SK-N-SH treated with all-trans-retinoic acid at 6 μM for 48 hours (cell line): ENCODE data around the gene MYO3A.

Experiments used
- GLIS3 ChIP-seq: fragments of 250-450 bp; sonication (Bioruptor Pico); IDR thresholded peaks from 2 replicates; pipeline ENCODE4 v1.5.0; 2020; ENCODE audit warnings: mild to moderate bottlenecking, moderate library complexity
- OSR1 ChIP-seq: fragments of 250-450 bp; sonication (Bioruptor Pico); IDR thresholded peaks from 2 replicates; pipeline ENCODE4 v1.8.0; 2022; ENCODE audit warnings: moderate library complexity, mild to moderate bottlenecking, inconsistent platforms
- PATZ1 ChIP-seq: fragments of 250-450 bp; sonication (Bioruptor Pico); IDR thresholded peaks from 2 replicates; pipeline ENCODE4 v1.8.0; 2020; ENCODE audit warnings: mild to moderate bottlenecking, moderate library complexity, borderline replicate concordance
- POU6F1 ChIP-seq: fragments of 250-450 bp; sonication (Bioruptor Pico); IDR thresholded peaks from 2 replicates; pipeline ENCODE4 v1.8.0; 2021; ENCODE audit warnings: low read depth, mild to moderate bottlenecking, moderate library complexity, borderline replicate concordance
- PPARA ChIP-seq: fragments of 250-450 bp; sonication (Bioruptor Pico); IDR thresholded peaks from 2 replicates; pipeline ENCODE4 v1.5.0; 2020; ENCODE audit warnings: mild to moderate bottlenecking, borderline replicate concordance
- SNAI2 ChIP-seq: fragments of 250-450 bp; sonication (Bioruptor Pico); IDR thresholded peaks from 2 replicates; pipeline ENCODE4 v1.5.0; 2020; ENCODE audit warnings: mild to moderate bottlenecking, moderate library complexity
- TSHZ2 ChIP-seq: fragments of 250-450 bp; sonication (Bioruptor Pico); IDR thresholded peaks from 2 replicates; pipeline ENCODE4 v1.5.0; 2020; ENCODE audit warnings: mild to moderate bottlenecking, moderate library complexity
- ZFP3 ChIP-seq: fragments of 250-450 bp; sonication (Bioruptor Pico); IDR thresholded peaks from 2 replicates; pipeline ENCODE4 v1.5.0; 2020; ENCODE audit warnings: mild to moderate bottlenecking, moderate library complexity
- ZFP30 ChIP-seq: fragments of 450-650 bp; formaldehyde crosslinking; IDR thresholded peaks from 2 replicates; pipeline ENCODE4 v1.5.0; 2022; ENCODE audit warnings: mild to moderate bottlenecking, moderate library complexity
- ZNF8 ChIP-seq: fragments of 450-650 bp; formaldehyde crosslinking; IDR thresholded peaks from 2 replicates; pipeline ENCODE4 v1.5.0; 2020; ENCODE audit warnings: mild to moderate bottlenecking, moderate library complexity
- TF ChIP-seq, protein P1 (sequence below): fragments of 250-450 bp; sonication (Bioruptor Pico); IDR thresholded peaks from 2 replicates; pipeline ENCODE4 v1.5.1; 2020; ENCODE audit warnings: low read depth, mild to moderate bottlenecking, moderate library complexity

DNA sequence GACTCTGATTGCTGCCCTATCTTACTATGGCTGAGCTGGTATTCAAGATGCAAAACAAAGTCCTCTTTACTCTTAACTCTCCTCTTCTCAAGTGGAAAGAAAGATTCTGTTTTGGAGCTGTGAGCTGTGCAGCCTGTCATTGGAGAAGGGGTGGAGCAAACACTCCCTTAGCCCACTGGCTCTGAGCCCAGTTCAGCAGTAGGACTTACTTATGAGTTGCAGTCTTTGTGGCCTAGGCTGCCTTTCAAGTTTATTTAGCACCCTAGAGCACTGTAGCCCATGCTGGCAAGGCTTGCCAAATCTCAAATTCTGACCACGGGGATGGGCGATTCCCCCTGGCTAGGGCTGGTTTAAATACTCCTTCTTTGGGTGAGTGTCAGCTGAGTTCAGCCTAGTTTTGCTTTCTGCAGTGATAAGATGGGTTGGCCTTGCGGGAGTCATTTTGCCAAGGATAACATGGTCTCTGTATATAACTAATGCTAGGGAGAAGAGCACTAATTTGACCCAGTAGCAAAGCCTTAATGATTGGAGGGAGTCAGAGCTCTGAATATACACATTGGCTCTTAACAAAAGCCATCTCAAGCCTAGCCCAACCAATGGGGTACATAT lies 110.2 kb downstream of the MYO3A start:
- TF ChIP-seq PATZ1 (no peak), OSR1 (CRISPR knock-in tag) (no peak), TSHZ2 (CRISPR knock-in tag) (no peak), ZFP3 (no peak), PPARA (CRISPR knock-in tag) (no peak), ZFP30 (no peak), POU6F1 (CRISPR knock-in tag) (no peak), SNAI2 (CRISPR knock-in tag) (no peak), GLIS3 (CRISPR knock-in tag) (no peak), ZNF8 (CRISPR knock-in tag) (no peak)
- TF ChIP-seq, protein P1, sequence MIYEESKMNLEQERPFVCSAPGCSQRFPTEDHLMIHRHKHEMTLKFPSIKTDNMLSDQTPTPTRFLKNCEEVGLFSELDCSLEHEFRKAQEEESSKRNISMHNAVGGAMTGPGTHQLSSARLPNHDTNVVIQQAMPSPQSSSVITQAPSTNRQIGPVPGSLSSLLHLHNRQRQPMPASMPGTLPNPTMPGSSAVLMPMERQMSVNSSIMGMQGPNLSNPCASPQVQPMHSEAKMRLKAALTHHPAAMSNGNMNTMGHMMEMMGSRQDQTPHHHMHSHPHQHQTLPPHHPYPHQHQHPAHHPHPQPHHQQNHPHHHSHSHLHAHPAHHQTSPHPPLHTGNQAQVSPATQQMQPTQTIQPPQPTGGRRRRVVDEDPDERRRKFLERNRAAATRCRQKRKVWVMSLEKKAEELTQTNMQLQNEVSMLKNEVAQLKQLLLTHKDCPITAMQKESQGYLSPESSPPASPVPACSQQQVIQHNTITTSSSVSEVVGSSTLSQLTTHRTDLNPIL (CRISPR knock-in tag), result no peak
